IPS DF 6.9 (cell line): ENCODE data around the gene KCNJ11.

Experiments
- DNase-seq: peaks from one replicate; pipeline ENCODE4 v3.0.0-alpha.2; 2013; ENCODE audit warnings: low read depth, low spot score
- H3K27ac ChIP-seq: one replicate; pipeline ENCODE4 v1.5.1; 2013; ENCODE audit warnings: low read length, control low read depth
- H3K27me3 ChIP-seq: 2 replicates; pipeline ENCODE4 v1.6.1; 2013; ENCODE audit warnings: mild to moderate bottlenecking, low read length; ENCODE audit not compliant: control insufficient read depth, insufficient read depth
- H3K36me3 ChIP-seq: 2 replicates; pipeline ENCODE4 v1.6.1; 2013; ENCODE audit warnings: low read length; ENCODE audit not compliant: control insufficient read depth, insufficient read depth
- H3K4me1 ChIP-seq: 2 replicates; pipeline ENCODE4 v1.6.1; 2013; ENCODE audit warnings: low read length; ENCODE audit not compliant: control insufficient read depth, insufficient read depth
- H3K4me3 ChIP-seq: 2 replicates; pipeline ENCODE4 v1.5.1; 2013; ENCODE audit warnings: mild to moderate bottlenecking, low read length
- H3K9me3 ChIP-seq: 2 replicates; pipeline ENCODE4 v1.6.1; 2013; ENCODE audit warnings: low read length, inconsistent platforms; ENCODE audit not compliant: control insufficient read depth, insufficient read depth
- WGBS: extraction: QIAGEN DNeasy Blood & Tissue Kit; methylation state at CpG from one replicate; pipeline ENCODE4 v1.1.7; 2013; ENCODE audit warnings: mixed read lengths, missing lambda C conversion rate; ENCODE audit not compliant: insufficient read length, insufficient coverage; 5-methylcytosine and 5-hydroxymethylcytosine counted together

KCNJ11 gene

DNA sequence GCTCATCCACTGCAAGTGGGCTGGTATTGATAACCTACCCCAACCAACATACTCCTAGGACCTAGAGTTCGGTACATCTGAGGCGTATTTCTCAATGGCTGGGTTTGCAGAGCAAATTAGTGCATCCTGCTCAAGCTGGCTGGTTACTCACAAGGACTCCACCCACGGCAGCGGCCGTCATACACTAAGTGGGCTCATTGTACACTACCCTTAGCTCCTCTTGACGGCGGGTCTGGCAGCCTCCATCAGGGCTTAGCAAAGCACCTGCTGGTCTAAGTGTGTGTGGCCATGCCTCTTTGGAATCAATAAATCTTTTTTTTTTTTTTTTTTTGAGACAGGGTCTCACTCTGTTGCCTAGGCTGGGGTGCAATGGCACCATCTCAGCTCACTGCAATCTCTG lies 20.2 kb upstream of the KCNJ11 start:
- Histone ChIP-seq H3K9me3 (no peaks in the 10 kb centered on the region), H3K4me3 (no peak overlapping the region), H3K27ac (no peak overlapping the region), H3K27me3 (no peaks in the 10 kb centered on the region), H3K36me3 (no peaks in the 10 kb centered on the region), H3K4me1 (no peaks in the 10 kb centered on the region)
- DNase-seq, result no peak
- no CpG with 5 or more reads among the region's 7 CpGs for WGBS

DNA sequence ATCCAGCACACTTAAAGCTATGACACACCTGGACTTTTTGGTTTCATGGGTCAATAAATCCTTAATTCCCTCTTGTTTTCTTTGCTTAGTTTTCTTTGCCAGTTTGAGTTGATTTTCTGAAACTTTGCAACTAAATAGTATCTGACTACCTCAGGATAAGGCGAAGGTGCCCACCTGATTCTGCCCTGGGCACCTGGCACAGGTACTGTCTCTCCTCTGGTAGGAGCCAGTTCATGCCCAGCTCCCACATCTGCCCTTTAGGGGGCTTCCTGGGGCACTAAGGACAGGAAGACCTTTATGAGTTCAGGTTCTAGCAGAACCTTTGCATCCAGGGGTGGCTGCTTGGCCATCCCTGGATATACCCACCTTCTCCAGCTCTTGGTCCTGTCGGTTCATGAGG lies 19.6 kb upstream of the KCNJ11 start:
- Histone ChIP-seq H3K27ac (no peak overlapping the region), H3K36me3 (no peaks in the 10 kb centered on the region), H3K4me3 (no peak overlapping the region), H3K27me3 (no peaks in the 10 kb centered on the region), H3K4me1 (no peaks in the 10 kb centered on the region), H3K9me3 (no peaks in the 10 kb centered on the region)
- DNase-seq, result no peak
- no CpG with 5 or more reads among the region's 2 CpGs for WGBS

DNA sequence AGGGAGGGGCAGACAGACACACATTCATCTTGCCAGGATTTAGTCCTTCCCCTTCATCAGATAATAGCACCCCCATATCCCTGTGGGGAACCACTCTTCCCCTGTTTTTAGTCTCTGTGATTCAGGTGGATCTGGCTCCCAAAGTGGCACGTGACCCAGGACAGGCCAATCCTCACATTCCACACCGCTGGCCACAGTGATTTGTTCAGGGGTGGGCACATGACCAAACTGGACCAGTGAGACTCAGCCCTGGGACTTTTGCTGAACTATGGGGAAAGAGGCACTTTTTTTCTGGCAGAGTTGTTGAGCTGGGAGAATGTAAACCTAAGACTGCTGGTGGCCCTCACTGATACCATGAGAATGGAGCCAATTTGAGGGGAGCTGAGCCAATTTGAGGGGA lies 19.1 kb upstream of the KCNJ11 start:
- H3K27ac ChIP-seq, result no peak overlapping the region
- DNase-seq, result no peak
- H3K4me3 ChIP-seq, result no peak overlapping the region
- H3K27me3 ChIP-seq, result no peaks in the 10 kb centered on the region
- no peaks in the 10 kb centered on the region for H3K36me3 ChIP-seq
- no peaks in the 10 kb centered on the region for H3K4me1 ChIP-seq
- WGBS, result no CpG with 5 or more reads among the region's 2 CpGs
- H3K9me3 ChIP-seq, result no peaks in the 10 kb centered on the region

- no peak overlapping the region for H3K4me3 ChIP-seq
- no peaks in the 10 kb centered on the region for H3K36me3 ChIP-seq
- DNase-seq, result no peak
- no peak overlapping the region for H3K27ac ChIP-seq
- no peaks in the 10 kb centered on the region for H3K9me3 ChIP-seq
- no peaks in the 10 kb centered on the region for H3K27me3 ChIP-seq
- no peaks in the 10 kb centered on the region for H3K4me1 ChIP-seq
- WGBS, result no CpG with 5 or more reads among the region's 13 CpGs
Measured at GRCh38 chr11:17406818-17407149, 18.3 kb upstream of the KCNJ11 start.

- no CpG with 5 or more reads among the region's 8 CpGs for WGBS
- no peaks in the 10 kb centered on the region for H3K4me1 ChIP-seq
- H3K27ac ChIP-seq, result no peak overlapping the region
- H3K9me3 ChIP-seq, result no peaks in the 10 kb centered on the region
- H3K36me3 ChIP-seq, result no peaks in the 10 kb centered on the region
- no peak overlapping the region for H3K4me3 ChIP-seq
- no peak for DNase-seq
- no peaks in the 10 kb centered on the region for H3K27me3 ChIP-seq
Measured at GRCh38 chr11:17406082-17406817, 17.8 kb upstream of the KCNJ11 start.

- Histone ChIP-seq H3K9me3 (no peaks in the 10 kb centered on the region), H3K36me3 (no peaks in the 10 kb centered on the region), H3K27ac (no peak overlapping the region), H3K27me3 (no peaks in the 10 kb centered on the region), H3K4me1 (no peaks in the 10 kb centered on the region), H3K4me3 (no peak overlapping the region)
- no peak for DNase-seq
- no CpG with 5 or more reads among the region's 15 CpGs for WGBS
Measured at GRCh38 chr11:17405232-17406005, 17.0 kb upstream of the KCNJ11 start.

DNA sequence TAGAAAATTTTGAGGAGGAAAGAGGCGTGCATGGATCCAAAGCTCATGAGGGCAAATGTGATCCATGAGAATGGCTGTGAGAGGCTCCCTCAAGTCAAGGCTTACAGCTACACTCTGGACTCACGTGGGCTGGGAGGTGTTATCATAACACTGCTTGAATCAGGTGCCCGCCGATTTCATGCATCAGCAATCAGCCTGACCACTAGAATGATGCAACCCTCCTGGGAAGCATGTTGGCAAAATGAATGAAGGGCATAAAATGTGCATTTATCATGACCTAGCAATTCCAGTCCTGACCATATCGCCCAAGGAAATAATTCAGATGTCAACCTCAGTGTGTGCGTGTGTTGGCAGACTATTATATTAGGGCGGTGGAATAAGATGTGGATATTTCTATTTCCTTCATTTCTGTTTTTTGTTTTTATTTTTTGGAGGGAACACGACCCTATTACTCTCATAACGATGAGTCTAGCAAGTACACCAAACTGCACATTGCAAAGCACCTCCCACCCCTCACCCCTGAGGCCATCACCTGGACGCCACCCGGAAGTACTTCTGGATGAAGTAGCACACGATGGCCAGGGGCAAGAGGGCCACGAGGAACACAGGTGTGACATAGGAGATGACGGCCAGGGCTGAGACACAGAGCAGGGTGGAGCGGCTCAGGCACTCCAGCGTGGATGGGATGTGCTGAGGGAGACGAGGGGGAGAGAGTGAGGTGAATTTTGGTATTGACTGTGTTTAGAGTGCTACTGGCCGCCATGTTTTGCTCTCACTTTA lies 15.7 kb upstream of the KCNJ11 start:
- H3K4me1 ChIP-seq, result no peaks in the 10 kb centered on the region
- no peaks in the 10 kb centered on the region for H3K9me3 ChIP-seq
- no CpG with 5 or more reads among the region's 18 CpGs for WGBS
- no peak overlapping the region for H3K4me3 ChIP-seq
- no peaks in the 10 kb centered on the region for H3K36me3 ChIP-seq
- no peak overlapping the region for H3K27ac ChIP-seq
- no peaks in the 10 kb centered on the region for H3K27me3 ChIP-seq
- DNase-seq, result no peak

GRCh38 chr11:17402486-17402885 lies 14.0 kb upstream of the KCNJ11 start:
- Histone ChIP-seq H3K36me3 (no peaks in the 10 kb centered on the region), H3K4me3 (no peak overlapping the region), H3K27ac (no peak overlapping the region), H3K9me3 (no peaks in the 10 kb centered on the region), H3K27me3 (no peaks in the 10 kb centered on the region), H3K4me1 (no peaks in the 10 kb centered on the region)
- DNase-seq, result no peak
- no CpG with 5 or more reads among the region's 8 CpGs for WGBS

DNA sequence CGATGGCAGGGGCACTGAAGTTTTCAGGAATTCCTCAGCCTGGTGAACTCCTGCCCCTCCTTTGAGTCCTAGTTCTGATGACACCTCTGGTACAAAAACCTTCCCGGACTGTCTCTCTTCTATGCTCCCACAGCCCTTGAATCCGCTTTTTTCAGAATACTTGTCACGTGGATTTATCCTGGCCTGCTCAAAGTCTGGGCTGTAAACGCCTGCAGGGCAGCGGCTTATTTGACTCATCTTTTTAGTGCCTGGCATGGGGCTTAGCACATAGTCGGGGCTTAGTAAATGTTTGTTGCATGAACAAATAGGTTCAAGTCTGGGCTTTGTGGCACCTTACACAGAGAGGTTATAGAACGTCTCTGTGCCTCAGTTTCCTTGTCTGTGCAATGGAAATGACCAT lies 13.4 kb upstream of the KCNJ11 start:
- Histone ChIP-seq H3K9me3 (no peaks in the 10 kb centered on the region), H3K27ac (no peak overlapping the region), H3K36me3 (no peaks in the 10 kb centered on the region), H3K4me1 (no peaks in the 10 kb centered on the region), H3K27me3 (no peaks in the 10 kb centered on the region), H3K4me3 (no peak overlapping the region)
- no peak for DNase-seq
- no CpG with 5 or more reads among the region's 8 CpGs for WGBS

DNA sequence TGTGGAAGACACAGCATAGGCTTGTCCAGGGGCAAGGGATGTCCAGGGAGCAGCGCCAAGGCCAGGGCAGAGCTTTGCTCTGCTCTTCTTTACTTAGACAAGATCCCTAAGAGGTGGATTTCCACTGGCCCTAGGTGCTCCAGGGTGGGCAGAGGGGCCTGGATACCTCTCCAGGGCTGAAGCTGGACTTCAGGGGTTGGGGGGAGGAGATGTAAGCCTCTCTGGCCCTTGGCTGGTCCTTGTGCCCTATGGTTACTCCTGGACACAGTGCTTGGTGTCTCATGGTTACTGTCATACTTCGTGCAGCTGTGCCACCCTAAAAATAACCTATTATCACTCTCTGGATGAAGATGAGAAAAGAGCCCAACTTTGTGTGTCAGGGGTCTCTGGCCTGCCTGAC lies 12.9 kb upstream of the KCNJ11 start:
- no peaks in the 10 kb centered on the region for H3K27me3 ChIP-seq
- no CpG with 5 or more reads among the region's 2 CpGs for whole genome bisulfite sequencing

More for the DNA sequence above, 12.9 kb upstream of the KCNJ11 start:
- Histone ChIP-seq H3K27ac (no peak overlapping the region), H3K4me1 (no peaks in the 10 kb centered on the region), H3K4me3 (no peak overlapping the region), H3K36me3 (no peaks in the 10 kb centered on the region), H3K9me3 (no peaks in the 10 kb centered on the region)
- DNase-seq, result no peak
